ENCODE results near the gene IGSF3.
"Not testable (repeated sequence)": the region's sequence is repeated elsewhere in the genome, so short reads cannot be mapped to it uniquely, and the experiment has no call there.

Gene IGSF3

DNA sequence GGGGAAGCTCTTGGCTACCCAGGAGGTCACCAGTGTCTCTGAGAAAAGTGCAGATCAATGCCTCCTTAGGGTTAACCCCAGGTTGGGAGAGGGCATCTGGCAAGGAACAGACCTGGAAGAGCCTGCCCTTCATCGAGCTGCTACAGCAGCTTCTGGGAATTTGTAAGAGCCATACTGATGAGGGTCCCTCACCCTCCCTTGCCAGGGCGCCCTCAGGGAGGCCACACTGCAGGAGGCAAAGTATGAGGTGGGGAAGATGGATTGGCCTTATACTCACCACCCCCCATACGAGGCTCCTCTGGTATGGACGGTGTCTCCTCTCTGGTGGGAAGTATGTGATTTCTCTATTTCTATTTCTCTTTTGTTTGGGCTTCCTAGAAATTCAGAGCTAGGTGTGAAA lies 13.2 kb downstream of the IGSF3 start:
- no peak overlapping the region for H3K4me2 ChIP-seq (ENCODE audit: low read depth, low read length)
- no peaks in the 10 kb centered on the region for H4K20me1 ChIP-seq (ENCODE audit: insufficient read depth, low read length)
- H3K4me1 ChIP-seq (ENCODE audit: low read length) = no peaks in the 10 kb centered on the region
- no peaks in the 10 kb centered on the region for H3K9me2 ChIP-seq (replicated peaks; ENCODE audit: insufficient read depth, low read length)
- no peak overlapping the region for H3K4me3 ChIP-seq (ENCODE audit: low read length)
- H3K27ac ChIP-seq (ENCODE audit: low read length) = no peak overlapping the region
- H3K36me3 ChIP-seq (replicated peaks; ENCODE audit: insufficient read depth, low read length) = no peaks in the 10 kb centered on the region
- H2AFZ ChIP-seq (ENCODE audit: low read length) = no peak overlapping the region
- H3K9ac ChIP-seq (ENCODE audit: low read length) = no peak overlapping the region
- no peaks in the 10 kb centered on the region for H3K27me3 ChIP-seq (replicated peaks; ENCODE audit: insufficient read depth, low read length)
- DNase-seq = no peak
- no peaks in the 10 kb centered on the region for H3F3A ChIP-seq (ENCODE audit: insufficient read depth, low read length)
- TF ChIP-seq EZH2phosphoT487 (IDR thresholded peaks at IDR 0.05; ENCODE audit: low read length) (no peak), EZH2 (optimal IDR thresholded peaks at IDR 0.05; ENCODE audit: low read depth, low read length) (no peak), CTCF (IDR thresholded peaks at IDR 0.05; ENCODE audit: low read length) (no peak)
- no peaks in the 10 kb centered on the region for H3K9me3 ChIP-seq (replicated peaks; ENCODE audit: insufficient read depth, low read length)
- H3K79me2 ChIP-seq (ENCODE audit: low read length) = no peaks in the 10 kb centered on the region

GRCh38 chr1:116652598-116652997 lies 14.9 kb downstream of the IGSF3 start:
- not testable (repeated sequence) for H3F3A ChIP-seq (ENCODE audit: insufficient read depth, low read length); DNase-seq; H3K4me3 ChIP-seq (ENCODE audit: low read length); H2AFZ ChIP-seq (ENCODE audit: low read length); H3K27me3 ChIP-seq (replicated peaks; ENCODE audit: insufficient read depth, low read length); H3K36me3 ChIP-seq (replicated peaks; ENCODE audit: insufficient read depth, low read length); H3K9me2 ChIP-seq (replicated peaks; ENCODE audit: insufficient read depth, low read length); H3K27ac ChIP-seq (ENCODE audit: low read length); H4K20me1 ChIP-seq (ENCODE audit: insufficient read depth, low read length); H3K9me3 ChIP-seq (replicated peaks; ENCODE audit: insufficient read depth, low read length); H3K4me1 ChIP-seq (ENCODE audit: low read length); H3K79me2 ChIP-seq (ENCODE audit: low read length); H3K4me2 ChIP-seq (ENCODE audit: low read depth, low read length); H3K9ac ChIP-seq (ENCODE audit: low read length)

DNA sequence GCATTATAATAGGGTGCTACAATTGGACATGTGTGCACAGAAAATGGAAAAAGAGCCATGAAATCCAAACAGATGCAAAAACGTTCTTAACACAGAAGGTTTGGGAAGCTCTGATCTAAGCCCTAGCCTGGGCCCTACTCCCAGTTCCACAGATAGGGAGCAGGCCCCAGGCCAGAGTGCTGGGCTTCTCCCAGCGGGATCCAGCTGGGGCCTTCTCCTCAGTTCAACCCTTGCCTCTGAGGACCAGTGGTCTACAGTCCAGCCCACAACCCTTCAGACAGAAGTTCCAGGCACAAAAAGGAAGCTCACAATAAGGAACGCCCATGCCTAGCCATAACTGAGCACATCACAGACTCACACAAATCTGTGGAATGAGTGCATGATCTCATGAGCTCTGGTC lies 16.8 kb downstream of the IGSF3 start:
- H3F3A ChIP-seq (ENCODE audit: insufficient read depth, low read length); H2AFZ ChIP-seq (ENCODE audit: low read length); H3K27me3 ChIP-seq (replicated peaks; ENCODE audit: insufficient read depth, low read length); H3K9me3 ChIP-seq (replicated peaks; ENCODE audit: insufficient read depth, low read length); H3K4me1 ChIP-seq (ENCODE audit: low read length); DNase-seq; H3K79me2 ChIP-seq (ENCODE audit: low read length); H3K9ac ChIP-seq (ENCODE audit: low read length); H3K36me3 ChIP-seq (replicated peaks; ENCODE audit: insufficient read depth, low read length); H3K27ac ChIP-seq (ENCODE audit: low read length); H4K20me1 ChIP-seq (ENCODE audit: insufficient read depth, low read length); H3K9me2 ChIP-seq (replicated peaks; ENCODE audit: insufficient read depth, low read length); H3K4me3 ChIP-seq (ENCODE audit: low read length); H3K4me2 ChIP-seq (ENCODE audit: low read depth, low read length): not testable (repeated sequence)

DNA sequence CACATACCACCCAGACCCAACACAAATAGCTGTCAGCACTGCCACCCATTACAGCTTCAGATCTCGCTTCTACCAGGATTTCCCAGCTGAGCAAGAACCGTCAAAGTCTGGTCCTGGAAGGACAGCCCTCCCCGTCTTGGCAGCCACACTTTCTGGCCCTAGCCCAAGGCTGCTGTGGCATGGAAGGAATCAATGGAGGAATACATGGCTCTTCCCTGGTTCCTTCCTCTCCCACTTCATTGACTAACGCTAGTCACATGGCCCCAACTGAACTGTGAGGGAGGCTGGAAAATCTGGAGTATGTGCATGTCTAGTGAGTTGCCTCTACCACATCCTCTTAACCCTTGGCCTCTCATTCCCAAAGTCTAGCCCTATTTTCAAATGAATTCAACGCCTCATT lies 18.5 kb downstream of the IGSF3 start:
- not testable (repeated sequence) for H2AFZ ChIP-seq (ENCODE audit: low read length); H3F3A ChIP-seq (ENCODE audit: insufficient read depth, low read length); H3K4me3 ChIP-seq (ENCODE audit: low read length); DNase-seq; H3K4me2 ChIP-seq (ENCODE audit: low read depth, low read length); H4K20me1 ChIP-seq (ENCODE audit: insufficient read depth, low read length); H3K27me3 ChIP-seq (replicated peaks; ENCODE audit: insufficient read depth, low read length); H3K27ac ChIP-seq (ENCODE audit: low read length); H3K9me3 ChIP-seq (replicated peaks; ENCODE audit: insufficient read depth, low read length); H3K9me2 ChIP-seq (replicated peaks; ENCODE audit: insufficient read depth, low read length); H3K4me1 ChIP-seq (ENCODE audit: low read length); H3K36me3 ChIP-seq (replicated peaks; ENCODE audit: insufficient read depth, low read length); H3K79me2 ChIP-seq (ENCODE audit: low read length); H3K9ac ChIP-seq (ENCODE audit: low read length)

GRCh38 chr1:116648325-116648724 lies 19.2 kb downstream of the IGSF3 start:
- not testable (repeated sequence) for H3K79me2 ChIP-seq (ENCODE audit: low read length); H3F3A ChIP-seq (ENCODE audit: insufficient read depth, low read length); H3K4me3 ChIP-seq (ENCODE audit: low read length); H4K20me1 ChIP-seq (ENCODE audit: insufficient read depth, low read length); H3K9me3 ChIP-seq (replicated peaks; ENCODE audit: insufficient read depth, low read length); H3K27me3 ChIP-seq (replicated peaks; ENCODE audit: insufficient read depth, low read length); H3K36me3 ChIP-seq (replicated peaks; ENCODE audit: insufficient read depth, low read length); H3K9ac ChIP-seq (ENCODE audit: low read length); H3K9me2 ChIP-seq (replicated peaks; ENCODE audit: insufficient read depth, low read length); H3K4me2 ChIP-seq (ENCODE audit: low read depth, low read length); H3K4me1 ChIP-seq (ENCODE audit: low read length); DNase-seq; H2AFZ ChIP-seq (ENCODE audit: low read length); H3K27ac ChIP-seq (ENCODE audit: low read length)

DNA sequence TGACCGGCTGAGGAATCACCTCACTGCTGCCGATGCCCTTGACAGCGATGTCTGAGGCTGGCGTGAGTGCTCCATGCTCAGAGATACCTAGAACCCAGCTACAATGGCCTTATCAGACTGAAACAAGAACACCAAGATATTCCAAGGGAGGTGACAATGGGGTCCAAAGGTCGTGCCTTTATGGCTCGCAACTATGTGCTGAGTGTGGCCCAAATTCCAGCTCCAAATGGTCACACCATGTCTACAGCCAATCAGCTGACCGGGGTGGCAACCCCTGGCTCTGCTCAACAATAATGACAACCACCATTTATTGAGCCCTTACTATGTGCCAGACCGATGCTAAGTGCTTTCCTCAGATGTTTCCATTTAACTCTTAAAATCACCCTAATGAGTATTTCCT lies 20.3 kb downstream of the IGSF3 start:
- not testable (repeated sequence) for H3K27ac ChIP-seq (ENCODE audit: low read length); H3K9me3 ChIP-seq (replicated peaks; ENCODE audit: insufficient read depth, low read length); H3K4me1 ChIP-seq (ENCODE audit: low read length); H3K9ac ChIP-seq (ENCODE audit: low read length); H2AFZ ChIP-seq (ENCODE audit: low read length); H3K9me2 ChIP-seq (replicated peaks; ENCODE audit: insufficient read depth, low read length); H3K36me3 ChIP-seq (replicated peaks; ENCODE audit: insufficient read depth, low read length); H3F3A ChIP-seq (ENCODE audit: insufficient read depth, low read length); H3K27me3 ChIP-seq (replicated peaks; ENCODE audit: insufficient read depth, low read length); H3K4me2 ChIP-seq (ENCODE audit: low read depth, low read length); DNase-seq; H3K79me2 ChIP-seq (ENCODE audit: low read length); H4K20me1 ChIP-seq (ENCODE audit: insufficient read depth, low read length); H3K4me3 ChIP-seq (ENCODE audit: low read length)

- not testable (repeated sequence) for H3F3A ChIP-seq (ENCODE audit: insufficient read depth, low read length); H3K79me2 ChIP-seq (ENCODE audit: low read length); DNase-seq; H2AFZ ChIP-seq (ENCODE audit: low read length); H3K4me1 ChIP-seq (ENCODE audit: low read length); H3K27me3 ChIP-seq (replicated peaks; ENCODE audit: insufficient read depth, low read length); H3K9me2 ChIP-seq (replicated peaks; ENCODE audit: insufficient read depth, low read length); H3K4me2 ChIP-seq (ENCODE audit: low read depth, low read length); H3K9ac ChIP-seq (ENCODE audit: low read length); H3K27ac ChIP-seq (ENCODE audit: low read length); H3K4me3 ChIP-seq (ENCODE audit: low read length); H3K36me3 ChIP-seq (replicated peaks; ENCODE audit: insufficient read depth, low read length); H4K20me1 ChIP-seq (ENCODE audit: insufficient read depth, low read length); H3K9me3 ChIP-seq (replicated peaks; ENCODE audit: insufficient read depth, low read length)
These were observed 20.8 kb downstream of the IGSF3 start for GRCh38 chr1:116646673-116647170.

All from MM.1S (cell line).